ENCODE measurements around the gene PRR30. TPM values are rescaled to one million over a fixed set of nuclear protein-coding genes. Genes with fewer than 3 reads are reported as not detected.

The PRR30 gene
- total RNA-seq, 4 donors from 2014 or later: not detected

- no peak for DNase-seq
- H3K9me3 ChIP-seq: no peaks in the 10 kb centered on the region
- no peak overlapping the region for H3K27ac ChIP-seq
- WGBS, 2 donors: 83 to 90% methylated on average over 7 of the region's 7 CpGs
- H3K36me3 ChIP-seq: no peaks in the 10 kb centered on the region
- H3K27me3 ChIP-seq: no peaks in the 10 kb centered on the region
- TF ChIP-seq CTCF (IDR thresholded peaks at IDR 0.05): no peak
- no peak for TF ChIP-seq POLR2A (IDR thresholded peaks at IDR 0.05)
- peaks cover 6 to 15% (median 7%) of the 10 kb centered on the region in 3 donors for H3K4me1 ChIP-seq
- H3K4me3 ChIP-seq: no peak overlapping the region
- intact Hi-C loops (cut with DNase I): no loop called here
Observed at GRCh38 chr2:27138111-27138510, 1.1 kb downstream of the PRR30 start.

GRCh38 chr2:27137322-27137935, 1.8 kb downstream of the PRR30 start:
- intact Hi-C loops (cut with DNase I): no loop called here

GRCh38 chr2:27136751-27137150, 2.5 kb downstream of the PRR30 start:
- no peak overlapping the region for H3K27ac ChIP-seq
- intact Hi-C loops (cut with DNase I): no loop called here
- TF ChIP-seq CTCF (IDR thresholded peaks at IDR 0.05) (no peak), POLR2A (IDR thresholded peaks at IDR 0.05) (no peak)
- H3K36me3 ChIP-seq: peaks cover 6 to 13% (median 8%) of the 10 kb centered on the region in 3 donors
- H3K4me3 ChIP-seq: no peak overlapping the region
- DNase-seq: no peak
- WGBS, 2 donors: 87% methylated on average over 5 of the region's 7 CpGs; no CpG with 5 or more reads in 1 of the 2 donors
- H3K9me3 ChIP-seq: no peaks in the 10 kb centered on the region
- H3K4me1 ChIP-seq: peaks cover 12 to 28% (median 13%) of the 10 kb centered on the region in 3 donors
- no peaks in the 10 kb centered on the region for H3K27me3 ChIP-seq

More at GRCh38 chr2:27137322-27137935, 1.8 kb downstream of the PRR30 start:
- H3K27me3 ChIP-seq: no peaks in the 10 kb centered on the region
- H3K4me3 ChIP-seq: no peak overlapping the region
- 87 to 92% methylated on average over 7 to 8 of the region's 21 CpGs for WGBS, 2 donors
- DNase-seq: no peak
- no peak for TF ChIP-seq POLR2A (IDR thresholded peaks at IDR 0.05)
- no peak for TF ChIP-seq CTCF (IDR thresholded peaks at IDR 0.05)
- no peaks in the 10 kb centered on the region for H3K9me3 ChIP-seq
- H3K4me1 ChIP-seq: peaks cover 12 to 21% (median 13%) of the 10 kb centered on the region in 3 donors
- peaks cover 0 to 6% (median 2%) of the 10 kb centered on the region in 3 donors for H3K36me3 ChIP-seq
- H3K27ac ChIP-seq: no peak overlapping the region

- WGBS, 2 donors: 70 to 79% methylated on average over 9 to 10 of the region's 12 CpGs
- Histone ChIP-seq H3K36me3 (peaks cover 15 to 25% (median 18%) of the 10 kb centered on the region in 3 donors), H3K4me1 (peaks cover 12 to 28% (median 13%) of the 10 kb centered on the region in 3 donors), H3K9me3 (no peaks in the 10 kb centered on the region), H3K4me3 (no peak overlapping the region), H3K27ac (peak overlapping the region in 2 of 4 donors; percentile 86 to 89), H3K27me3 (no peaks in the 10 kb centered on the region)
- DNase-seq: no peak
- intact Hi-C loops (cut with DNase I): no loop called here
- TF ChIP-seq CTCF (IDR thresholded peaks at IDR 0.05) (no peak), POLR2A (IDR thresholded peaks at IDR 0.05) (no peak)
Observed at GRCh38 chr2:27135478-27135955, 3.7 kb downstream of the PRR30 start.

GRCh38 chr2:27134781-27135477, 4.3 kb downstream of the PRR30 start:
- no peak for TF ChIP-seq CTCF (IDR thresholded peaks at IDR 0.05)
- peak in 1 of 4 donors; percentile 0 for TF ChIP-seq POLR2A (IDR thresholded peaks at IDR 0.05)
- Histone ChIP-seq H3K9me3 (no peaks in the 10 kb centered on the region), H3K4me3 (peak overlapping the region; percentile 62 to 97 (median 94)), H3K27me3 (no peaks in the 10 kb centered on the region), H3K4me1 (peaks cover 12 to 28% (median 13%) of the 10 kb centered on the region in 3 donors), H3K36me3 (peaks cover 15 to 31% (median 22%) of the 10 kb centered on the region in 3 donors), H3K27ac (peak overlapping the region; percentile 86 to 95 (median 90))
- WGBS, 2 donors: 91 to 93% methylated on average over 10 to 17 of the region's 33 CpGs
- intact Hi-C loops (cut with DNase I): no loop called here
- DNase-seq: no peak
